Cerebellar nuclear complex (tissue), 1 donor: Measurements from ENCODE around the gene ZBTB24.
A peak's percentile ranks its signal among the peaks of the same experiment; 100 is the strongest.
"Not testable (repeated sequence)": the region's sequence is repeated elsewhere in the genome, so short reads cannot be mapped to it uniquely, and the experiment has no call there.

Experiments used
- DNase-seq, 2 experiments: peaks; one replicate each; lab custom pipeline; 2025; lab: John Stamatoyannopoulos, UW

Gene ZBTB24

DNA sequence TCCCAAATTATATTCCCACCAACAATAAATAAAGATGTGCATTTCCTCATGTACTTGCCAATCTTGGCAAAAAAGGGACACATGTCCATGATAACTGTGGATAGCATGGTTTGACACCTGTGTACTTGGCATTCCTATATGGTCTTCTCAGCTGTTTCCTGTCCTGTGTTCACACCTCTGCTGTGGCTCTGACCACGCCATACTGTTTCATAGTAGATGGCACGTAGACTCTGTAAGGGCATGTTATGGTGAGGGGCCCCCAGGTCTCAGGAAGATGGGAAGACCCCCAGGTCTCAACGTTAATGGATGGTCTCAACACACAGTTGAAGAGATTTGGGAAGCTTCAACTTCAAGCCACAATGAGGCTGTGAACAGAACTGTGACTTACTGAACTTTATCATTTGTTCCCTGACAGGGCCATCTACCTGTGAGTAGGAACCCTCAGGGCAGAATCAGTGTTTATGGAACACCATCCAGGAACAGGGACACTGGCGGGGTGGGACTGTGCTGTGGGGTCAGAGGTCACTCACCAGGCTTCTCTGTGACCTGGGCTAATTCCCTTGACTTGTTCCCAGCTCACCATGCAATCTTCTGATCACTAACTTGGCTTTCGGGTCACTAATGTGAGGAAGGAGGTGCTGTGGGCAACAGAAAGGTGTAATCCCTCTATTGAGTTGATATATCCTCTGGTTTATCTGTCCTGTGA lies 11.8 kb downstream of the ZBTB24 start:
- no peak for DNase-seq

DNA sequence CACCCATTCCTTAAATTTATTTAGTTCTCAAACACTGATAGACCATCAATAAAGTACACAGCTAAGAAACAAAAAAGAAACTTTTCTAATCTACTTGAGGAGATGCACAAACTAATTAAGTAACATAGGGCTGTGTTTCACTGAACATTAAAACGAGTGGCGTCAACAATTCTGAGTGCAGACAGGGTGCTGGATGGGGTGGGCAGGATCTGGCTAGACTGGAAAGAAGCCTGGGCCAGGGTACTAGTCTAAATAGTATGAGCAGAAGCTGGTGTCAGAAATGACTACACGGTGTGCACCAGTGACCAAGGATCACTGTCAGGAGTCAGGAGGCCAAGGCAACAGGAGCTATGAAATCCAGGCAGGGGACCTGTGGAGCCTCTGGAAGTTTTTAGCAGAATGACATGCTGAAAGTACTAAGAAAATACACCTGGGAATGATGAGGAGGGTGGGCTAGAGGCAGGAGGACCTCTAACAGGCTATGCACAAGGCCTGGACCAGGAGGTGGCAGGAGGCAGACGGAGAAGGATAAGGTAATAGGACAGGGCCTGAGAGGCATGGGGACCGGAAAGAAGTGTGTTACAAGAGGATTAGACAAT lies 13.3 kb downstream of the ZBTB24 start:
- DNase-seq, result no peak

DNA sequence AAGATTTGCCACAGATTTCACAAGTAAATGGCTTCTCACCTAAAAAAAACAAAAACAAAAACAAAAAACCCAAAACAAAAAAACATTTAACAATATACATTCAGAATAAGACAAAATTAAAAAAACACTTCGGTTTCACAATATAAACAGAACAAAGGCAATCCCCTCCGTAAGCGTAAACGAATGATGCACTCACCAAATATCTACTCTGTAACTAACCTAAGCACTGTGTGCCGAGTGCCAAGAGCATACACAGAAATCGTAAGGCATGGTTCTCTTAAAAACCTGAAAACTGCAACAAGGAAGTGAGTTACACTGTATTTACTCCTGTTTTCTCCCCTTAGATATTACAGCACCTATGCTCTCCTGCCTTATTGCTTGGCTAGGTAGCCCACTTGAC lies 15.3 kb downstream of the ZBTB24 start:
- DNase-seq, result no peak

DNA sequence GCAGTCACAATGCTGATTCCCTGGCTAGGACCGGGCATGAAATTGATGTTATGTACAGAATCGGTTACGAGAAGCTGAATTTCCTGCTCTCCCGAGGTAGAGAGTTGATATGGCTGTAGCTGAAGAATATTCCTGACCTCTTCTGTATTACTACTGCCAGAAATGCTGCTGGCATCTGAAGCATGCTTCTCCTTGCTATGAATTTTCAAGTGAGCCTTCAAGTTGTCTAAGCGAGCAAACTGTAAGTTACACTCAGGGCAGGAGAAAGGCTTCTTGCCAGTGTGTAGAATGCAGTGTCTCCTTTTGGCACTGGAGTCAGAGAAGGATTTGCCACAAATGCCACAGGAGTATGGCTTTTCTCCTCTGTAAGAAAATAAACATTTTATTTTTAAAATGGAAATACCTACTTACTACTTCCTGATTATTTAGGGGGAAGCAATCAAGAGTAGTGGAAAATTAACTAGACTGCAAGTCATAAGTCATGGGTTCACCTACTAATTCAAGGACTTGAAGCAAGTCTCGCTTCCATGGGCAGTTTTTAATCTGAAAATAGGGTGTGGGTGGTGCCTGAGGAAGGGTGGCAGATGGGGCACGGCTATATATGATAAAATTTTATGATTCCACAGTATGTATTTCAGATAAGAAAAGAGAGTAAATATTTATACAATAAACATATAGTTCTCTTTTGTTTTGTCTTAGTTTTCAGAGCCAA lies 16.7 kb downstream of the ZBTB24 start:
- no peak for DNase-seq

DNA sequence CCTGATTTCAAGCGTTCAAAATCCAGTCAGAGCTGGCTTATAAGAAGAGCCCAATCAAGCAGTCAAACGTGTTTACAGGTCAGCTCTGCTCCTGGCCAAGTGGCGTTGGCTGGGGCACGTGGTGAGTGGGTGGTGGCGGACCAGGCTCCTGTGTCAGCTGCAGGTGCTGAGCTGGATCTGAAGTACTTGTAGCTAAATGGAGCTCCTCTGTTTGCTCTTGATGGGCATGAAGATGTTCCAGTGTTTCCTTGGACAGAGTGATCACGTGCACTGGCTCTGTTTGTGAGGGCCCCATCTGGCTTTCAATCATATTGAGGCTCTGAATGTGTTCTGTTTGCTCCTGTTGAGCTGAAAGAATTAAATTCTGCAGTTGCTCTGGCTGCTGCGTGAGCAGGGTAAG lies 17.2 kb downstream of the ZBTB24 start:
- DNase-seq, result no peak

DNA sequence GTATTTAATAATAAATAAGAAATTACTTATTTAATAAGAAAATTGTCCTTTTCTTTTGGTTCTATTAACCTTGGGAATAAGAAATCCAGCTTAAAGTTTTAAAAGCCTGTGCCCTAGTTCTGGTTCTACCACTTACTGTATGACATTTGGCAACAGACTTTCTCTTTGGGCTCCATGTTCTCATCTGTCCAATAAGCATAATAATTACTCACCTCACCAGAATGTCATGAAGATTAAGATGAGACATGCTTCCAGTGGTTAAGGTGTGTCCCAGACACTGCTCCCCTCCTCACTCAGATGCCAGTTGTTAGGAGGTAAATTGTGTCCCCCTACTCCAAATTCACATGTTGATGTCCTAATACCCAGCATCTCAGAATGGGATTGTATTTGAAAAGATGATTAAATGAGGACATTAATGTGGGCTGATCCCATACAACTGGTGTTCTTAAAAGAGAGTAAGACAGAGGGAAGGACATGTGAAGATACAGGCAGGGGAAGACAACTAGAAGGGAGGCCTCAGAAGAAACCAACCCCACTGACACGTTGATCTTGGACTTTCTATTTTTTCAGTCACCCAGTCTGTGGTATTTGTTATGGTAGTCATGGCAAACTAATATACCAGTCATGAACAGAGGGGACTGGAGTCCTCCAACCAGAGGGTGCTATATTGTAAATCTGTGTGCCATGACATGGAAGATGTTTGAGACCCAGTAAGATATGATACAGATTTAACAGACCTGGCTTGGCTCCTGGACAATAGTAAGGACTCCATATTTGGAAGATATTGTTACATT lies 21.1 kb downstream of the ZBTB24 start:
- DNase-seq, result no peak

DNA sequence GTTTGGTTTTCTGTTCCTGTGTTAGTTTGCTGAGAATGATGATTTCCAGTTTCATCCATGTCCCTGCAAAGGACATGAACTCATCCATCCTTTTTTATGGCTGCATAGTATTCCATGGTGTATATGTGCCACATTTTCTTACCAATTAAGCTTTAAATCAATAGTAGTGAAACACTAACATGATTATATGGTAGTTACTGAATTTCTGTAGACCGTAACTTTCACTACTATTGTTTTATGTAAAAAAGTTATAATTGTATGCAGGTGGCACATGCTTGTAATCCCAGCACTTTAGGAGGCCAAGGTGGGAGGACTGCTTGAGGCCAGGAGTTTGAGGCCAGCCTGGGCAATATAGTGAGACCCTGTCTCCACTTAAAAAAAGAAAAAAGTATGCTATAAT lies 21.8 kb downstream of the ZBTB24 start:
- not testable (repeated sequence) for DNase-seq

DNA sequence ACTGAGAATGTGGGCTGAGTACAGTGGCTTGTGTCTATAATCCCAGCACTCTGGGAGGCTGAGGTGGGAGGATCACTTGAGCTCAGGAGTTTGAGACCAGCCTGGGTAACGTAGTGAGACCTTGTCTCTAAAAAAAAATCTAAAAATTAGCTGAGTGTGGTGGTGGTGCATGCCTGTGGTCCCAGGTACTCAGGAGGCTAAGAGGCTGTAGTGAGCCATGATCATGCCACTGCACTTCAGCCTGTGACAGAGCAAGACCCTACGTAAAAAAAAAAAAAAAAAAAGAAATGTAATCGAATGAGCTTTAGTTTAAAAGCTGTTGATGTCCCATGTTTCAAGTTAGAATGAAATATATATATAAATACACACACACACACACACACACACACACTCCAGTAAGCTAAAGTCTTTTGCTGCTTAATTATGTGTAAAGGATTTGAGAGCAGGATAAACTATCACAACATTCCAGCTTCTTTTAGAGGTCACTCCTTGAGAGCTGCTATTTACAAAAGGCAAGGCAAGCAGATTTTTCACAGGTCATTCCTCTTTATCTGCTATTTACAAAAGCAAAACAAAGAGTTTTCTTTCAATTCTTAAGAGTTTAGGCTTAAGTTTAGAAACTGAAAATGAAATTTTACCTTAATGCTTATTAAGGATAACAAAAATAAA lies 22.7 kb downstream of the ZBTB24 start:
- no peak for DNase-seq

DNA sequence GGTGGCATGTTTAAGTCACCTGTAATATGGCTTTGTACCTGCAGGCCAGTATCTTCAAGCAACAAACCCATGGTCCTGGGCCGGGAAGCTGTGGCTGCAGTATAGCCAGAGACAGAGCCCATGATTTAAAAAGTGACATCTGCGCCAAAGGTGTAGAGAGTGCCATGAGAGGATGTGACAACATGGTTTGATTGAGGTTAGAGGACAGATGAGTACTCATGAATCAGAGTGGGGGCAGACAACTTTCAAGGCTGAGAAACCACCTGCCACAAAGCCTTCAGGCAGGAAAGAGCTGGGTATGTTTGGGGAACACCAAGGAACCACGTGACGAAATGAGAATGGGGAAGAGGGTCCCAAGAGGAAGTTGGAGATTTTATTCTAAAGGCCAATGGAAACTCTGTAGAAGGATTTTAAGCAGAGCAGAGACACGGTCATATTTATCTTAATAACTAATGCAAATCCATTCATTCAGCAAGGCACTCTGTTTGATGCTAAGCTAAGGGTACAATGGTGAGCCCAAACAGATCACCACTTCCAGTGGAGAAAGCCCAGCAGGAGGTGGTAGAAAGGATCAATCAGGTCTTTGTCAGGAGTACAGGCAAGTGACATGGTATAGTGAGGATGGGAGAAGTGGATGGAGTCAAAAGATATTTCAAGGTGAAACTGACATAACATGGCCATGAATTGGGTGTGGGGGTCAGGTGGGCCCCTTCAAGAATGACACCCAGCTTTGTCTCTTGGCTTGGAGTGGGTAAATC lies 24.1 kb downstream of the ZBTB24 start:
- no peak for DNase-seq

DNA sequence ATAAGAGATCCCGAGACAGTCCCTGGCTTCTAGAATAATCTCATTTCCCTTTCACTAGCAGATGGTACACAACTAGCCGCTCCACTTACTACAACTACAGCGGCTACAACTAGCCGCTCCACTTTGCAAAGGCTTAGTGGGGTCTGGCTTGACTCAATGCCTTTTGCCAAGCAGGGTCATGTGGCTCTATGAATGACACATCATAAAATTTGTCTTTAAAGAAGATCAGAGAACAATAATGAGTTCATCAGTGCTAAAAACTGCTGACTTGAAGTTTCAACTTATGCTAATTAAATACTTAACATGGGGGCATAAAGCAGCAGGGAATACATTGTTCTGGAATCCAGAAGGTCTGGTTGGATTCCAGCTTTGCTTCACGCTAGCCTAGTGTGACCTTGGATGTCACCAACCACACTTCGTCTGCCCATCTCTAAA lies 25.4 kb downstream of the ZBTB24 start:
- no peak for DNase-seq

DNA sequence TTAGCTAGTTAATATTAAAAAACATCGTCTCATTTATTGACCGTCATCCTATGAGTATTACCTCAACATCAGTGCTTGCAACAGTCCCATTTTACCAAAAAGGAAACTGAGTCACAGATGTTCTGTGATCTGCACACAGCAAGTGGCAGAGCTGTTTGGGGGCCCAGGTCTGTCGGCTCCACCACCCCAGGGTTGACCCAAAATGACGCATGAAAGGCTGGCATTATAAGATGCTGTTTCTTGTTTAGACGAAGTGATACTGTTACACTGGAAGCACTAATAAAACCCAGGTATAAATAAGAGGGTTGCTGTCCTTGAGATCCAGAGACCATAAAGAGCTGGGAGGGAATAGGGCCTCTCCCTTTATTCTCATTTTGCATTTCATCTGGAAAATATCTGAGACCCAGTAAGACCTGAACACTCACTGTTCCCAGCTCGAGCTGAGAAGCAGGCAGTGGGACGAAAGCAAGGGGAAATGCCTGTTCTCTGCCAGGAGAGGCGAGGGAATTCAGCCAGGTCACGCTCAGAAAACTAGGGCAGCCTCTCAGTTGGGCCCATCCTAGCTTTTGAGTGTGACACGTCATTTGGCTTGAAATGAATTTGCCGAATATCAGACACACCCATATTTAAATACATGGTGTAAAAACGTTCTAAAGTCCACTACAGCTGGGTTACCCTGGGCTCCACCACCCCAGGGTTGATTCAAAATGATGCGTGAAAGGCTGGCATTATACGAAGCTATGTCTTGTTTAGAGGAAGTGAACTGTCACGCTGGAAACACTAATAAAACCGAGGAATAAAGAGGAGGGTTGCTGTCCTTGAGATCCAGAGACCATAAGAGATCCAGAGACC lies 26.1 kb downstream of the ZBTB24 start:
- DNase-seq, result peak; percentile 21 to 54

DNA sequence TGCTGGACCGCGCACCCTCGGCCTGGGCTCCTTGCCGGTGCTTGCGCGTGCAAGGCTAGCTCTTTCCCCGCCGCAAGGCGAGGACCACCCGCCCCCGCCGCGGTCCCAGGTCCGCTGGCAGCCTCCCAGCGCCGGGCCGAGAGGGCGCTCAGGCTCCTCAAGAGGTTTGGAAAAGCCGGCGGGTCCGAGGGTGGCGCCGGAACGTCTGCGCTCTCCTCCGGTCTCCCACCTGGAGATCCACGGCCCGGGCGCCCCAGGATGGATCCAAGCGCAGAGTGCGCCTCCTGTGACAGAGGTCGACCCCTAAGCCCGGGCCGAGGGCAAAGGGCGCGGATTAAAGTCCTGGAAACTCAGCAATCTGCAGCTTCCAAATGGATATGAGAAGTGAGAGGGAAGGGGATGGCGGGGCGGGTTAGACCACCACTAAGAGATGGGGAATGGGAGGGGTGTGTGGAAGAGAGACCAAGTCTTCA lies 26.9 kb downstream of the ZBTB24 start:
- no peak for DNase-seq

DNA sequence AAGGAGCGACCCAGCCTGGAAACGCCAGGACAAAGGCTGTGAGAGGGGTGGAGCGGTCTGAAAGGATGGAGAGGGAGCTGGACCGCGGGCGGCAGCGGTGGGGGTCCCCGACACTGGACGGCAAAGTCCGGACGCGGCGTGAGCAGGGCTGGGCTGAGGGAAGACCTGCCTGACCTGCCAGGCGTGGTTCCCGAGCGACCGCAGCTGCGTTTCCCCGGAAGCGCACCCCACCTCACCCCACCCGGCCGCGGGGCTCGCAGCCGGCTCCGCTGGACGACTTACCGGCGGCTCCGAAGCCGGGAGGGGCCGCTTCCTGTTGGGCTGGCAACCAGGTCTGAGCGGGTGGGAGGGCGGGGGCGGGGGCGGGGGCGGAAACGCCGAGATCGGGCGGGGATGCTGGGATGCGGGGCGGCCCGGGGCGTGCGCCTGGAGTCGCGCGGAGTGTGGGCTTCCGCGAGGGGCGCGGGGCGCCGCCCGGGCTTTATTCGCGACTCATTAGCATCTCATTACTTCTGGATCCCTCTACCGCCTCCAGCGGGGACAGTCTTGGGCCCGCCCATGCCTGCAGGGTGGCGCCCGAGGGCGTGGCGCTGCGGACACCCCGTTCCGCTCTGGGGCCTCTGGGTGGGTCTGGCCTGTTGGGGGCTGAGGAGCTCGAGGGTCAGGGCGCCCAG lies 27.4 kb downstream of the ZBTB24 start, which contains the start of gene MICAL1:
TSS of gene MICAL1 (minus strand) at position 336 of the 674 bp plus-strand sequence. CDS start 1,576 bp downstream, outside the sequence.
- no peak for DNase-seq

DNA sequence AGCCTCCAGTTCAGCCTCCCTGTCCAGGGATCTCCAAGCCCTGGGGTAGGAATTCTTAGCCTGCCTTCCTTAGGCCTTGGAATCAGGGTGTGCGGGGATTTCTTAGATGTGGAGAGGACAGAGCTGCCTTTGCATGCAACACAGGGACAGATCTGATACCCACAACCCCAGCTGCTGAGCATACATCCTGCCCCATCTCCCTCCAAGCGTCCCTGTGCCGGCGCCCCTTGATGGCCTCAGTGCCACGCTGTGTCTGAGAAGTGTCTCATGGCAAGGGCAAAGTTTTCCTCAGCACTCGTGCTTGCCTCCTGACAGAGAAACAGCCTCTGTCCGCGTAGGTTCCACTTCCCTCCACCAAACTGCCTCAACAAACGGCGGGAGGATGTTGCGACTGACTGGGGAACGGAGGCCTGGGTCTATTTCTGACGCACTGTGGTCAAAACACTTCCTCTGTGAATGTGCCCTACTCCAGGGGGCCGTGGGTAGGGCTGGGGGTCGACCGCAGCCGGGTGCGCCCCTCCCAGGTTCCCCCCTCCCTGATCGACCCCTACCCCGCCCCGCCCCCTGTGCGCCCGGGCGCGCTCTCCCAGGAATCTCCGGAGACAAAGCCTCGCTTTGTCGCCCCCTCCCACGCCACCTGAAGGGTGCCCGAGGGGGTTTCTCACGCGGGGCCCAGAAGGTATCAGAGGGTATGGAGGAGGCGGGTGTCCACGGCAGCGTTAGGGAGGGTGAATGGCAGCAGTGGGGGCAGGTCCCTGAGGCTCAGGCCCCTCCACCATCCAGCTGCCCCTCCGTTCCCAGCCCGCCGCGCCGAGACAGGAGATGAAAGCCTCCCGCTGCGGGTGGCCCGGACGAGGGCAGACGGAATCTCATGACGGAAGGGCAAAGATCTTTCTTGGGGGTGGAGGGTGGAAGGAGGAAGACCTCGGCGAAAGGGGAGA lies 28.3 kb downstream of the ZBTB24 start:
- DNase-seq, result no peak

DNA sequence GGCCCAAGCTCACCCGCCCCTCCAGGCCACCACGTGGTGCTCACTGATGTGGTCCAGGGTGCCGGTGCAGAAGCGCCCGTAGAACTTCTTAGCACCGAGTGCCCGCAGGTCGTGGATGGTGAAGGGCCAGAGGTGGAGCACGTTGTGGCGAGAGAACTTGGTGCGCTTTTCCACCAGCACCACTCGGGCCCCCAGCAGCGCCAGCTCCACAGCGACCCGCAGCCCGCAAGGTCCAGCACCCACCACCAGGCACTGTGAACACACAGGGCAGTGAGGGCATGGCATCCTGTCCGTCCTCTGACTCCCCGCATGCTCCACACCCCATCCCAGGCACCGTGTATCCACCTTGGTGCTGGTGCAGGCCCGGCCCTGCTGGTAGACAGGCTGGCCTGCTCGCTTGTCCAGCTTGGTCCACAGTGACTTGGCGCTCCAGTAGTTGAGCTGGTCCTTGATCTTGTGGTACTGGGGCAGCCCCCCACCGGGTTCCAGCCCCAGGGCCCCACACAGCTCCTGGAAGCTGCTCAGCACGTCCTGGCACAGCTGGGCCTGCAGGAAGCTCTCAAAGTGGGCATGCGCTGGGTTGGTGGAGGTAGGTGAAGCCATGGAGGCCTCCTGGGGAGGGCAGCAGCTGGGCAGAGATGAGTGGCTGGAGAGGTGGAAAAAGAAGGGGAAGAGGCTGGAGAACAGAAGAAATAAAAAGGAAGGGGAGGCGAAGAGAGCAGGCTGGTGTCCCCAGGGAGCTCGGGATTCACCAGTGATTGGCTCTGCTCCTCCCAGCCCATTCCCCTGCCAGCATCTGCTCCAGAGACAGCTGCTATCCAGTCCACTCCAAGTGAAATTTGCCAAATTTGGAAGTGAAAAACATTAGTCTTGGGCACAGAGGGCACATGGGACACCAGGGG lies 29.2 kb downstream of the ZBTB24 start:
- DNase-seq, result no peak

DNA sequence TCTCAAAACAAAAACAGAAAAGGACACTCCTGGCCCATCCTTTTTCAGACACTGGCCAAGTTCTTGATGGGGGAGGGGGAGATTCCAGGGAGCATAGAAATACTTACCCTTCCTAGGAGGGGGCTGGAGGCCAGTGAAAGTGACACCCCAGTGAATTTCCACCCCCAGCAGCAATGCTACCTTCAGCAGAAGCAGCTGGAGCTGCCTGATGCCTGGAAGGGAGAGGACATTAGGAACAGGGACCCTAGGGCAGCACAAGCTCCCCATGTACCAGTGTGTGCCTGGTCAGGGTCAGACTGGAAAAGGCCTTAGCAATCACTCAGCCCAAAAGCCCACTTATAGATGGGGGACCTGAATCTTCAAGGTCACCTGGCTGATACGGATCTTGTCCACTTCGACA lies 29.9 kb downstream of the ZBTB24 start:
- no peak for DNase-seq

DNA sequence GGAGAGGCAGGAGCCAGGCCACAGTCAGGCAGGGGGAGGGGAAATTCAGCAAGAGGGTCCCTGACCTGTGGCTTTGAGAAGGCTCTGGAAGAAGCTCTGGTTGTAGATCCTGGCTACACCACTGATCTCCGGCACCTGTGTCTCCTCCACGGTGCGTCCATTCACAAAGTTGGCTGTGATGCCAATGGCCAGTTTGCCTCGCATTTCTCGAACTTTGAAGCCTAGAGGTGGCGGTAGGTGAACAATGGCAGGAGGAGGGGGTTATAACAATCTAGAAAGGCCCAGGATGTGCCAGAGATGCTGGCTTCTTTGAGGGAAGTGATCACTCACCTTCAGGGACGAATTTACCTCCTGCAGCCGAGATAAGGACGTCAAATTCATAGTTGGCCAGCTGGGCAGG lies 30.8 kb downstream of the ZBTB24 start:
- no peak for DNase-seq
